GM12878 (cell line): ENCODE data around the gene MAPK8IP3. TPM values are rescaled to one million over a fixed set of nuclear protein-coding genes. Genes with fewer than 3 reads are reported as not detected.

Experiments
- CBX5 ChIP-seq: sonication (generic); IDR thresholded peaks from 2 replicates; pipeline ENCODE4 v1.6.1; 2016; ENCODE audit warnings: low read depth, moderate library complexity, mild to moderate bottlenecking, inconsistent platforms
- CREB1 ChIP-seq: IDR thresholded peaks from 2 replicates; pipeline ENCODE4 v1.6.1; 2012; ENCODE audit warnings: low read depth, mild to moderate bottlenecking, inconsistent platforms
- EP300 ChIP-seq, 2 experiments: fragments of 150-350 bp in 1 of 2; IDR thresholded peaks; 2 replicates each; pipeline ENCODE4 v1.6.1; 2011 to 2012; ENCODE audit warnings: low read depth in 2 of 2, low read length in 2 of 2, borderline replicate concordance in 1 of 2, improper control_type of control experiment in 1 of 2, inconsistent platforms in 1 of 2; ENCODE audit not compliant: control insufficient read depth in 1 of 2
- ETV6 ChIP-seq, 2 experiments: fragments of 450-650 bp in 1 of 2; IDR thresholded peaks in 1 of 2; conservative IDR thresholded peaks in 1 of 2; 2 replicates each; pipeline ENCODE4 v1.6.1; 2014; ENCODE audit warnings: antibody characterized with exemption in 1 of 2, borderline replicate concordance in 1 of 2, low read depth in 1 of 2, mild to moderate bottlenecking in 1 of 2, moderate library complexity in 1 of 2
- GABPA ChIP-seq: IDR thresholded peaks from 2 replicates; pipeline ENCODE4 v1.6.1; 2014; ENCODE audit warnings: antibody characterized with exemption, low read depth, mild to moderate bottlenecking, inconsistent platforms
- JUNB ChIP-seq: IDR thresholded peaks from 2 replicates; pipeline ENCODE4 v1.6.1; 2016; ENCODE audit warnings: antibody characterized with exemption, mild to moderate bottlenecking
- KAT2A ChIP-seq: conservative IDR thresholded peaks from 2 replicates; pipeline ENCODE4 v1.6.1; 2011; ENCODE audit warnings: low read depth, low read length; ENCODE audit not compliant: control insufficient read depth
- MEF2B ChIP-seq: fragments of 450-650 bp; IDR thresholded peaks from 2 replicates; pipeline ENCODE4 v1.6.1; 2018; ENCODE audit warnings: mild to moderate bottlenecking, moderate library complexity; ENCODE audit not compliant: partially characterized antibody, poor library complexity, severe bottlenecking
- NFIC ChIP-seq: IDR thresholded peaks from 2 replicates; pipeline ENCODE4 v1.6.1; 2012; ENCODE audit warnings: low read depth, mild to moderate bottlenecking, inconsistent platforms, low read length, moderate library complexity
- NR2C1 ChIP-seq: fragments of 450-650 bp; IDR thresholded peaks from 2 replicates; pipeline ENCODE4 v1.6.1; 2017; ENCODE audit warnings: antibody characterized with exemption, mild to moderate bottlenecking, moderate library complexity
- NR2C2 ChIP-seq: IDR thresholded peaks from 2 replicates; pipeline ENCODE4 v1.6.1; 2011; ENCODE audit warnings: borderline replicate concordance, low read depth; ENCODE audit not compliant: control insufficient read depth, insufficient read length
- NRF1 ChIP-seq: conservative IDR thresholded peaks from 2 replicates; pipeline ENCODE4 v1.6.1; 2011; ENCODE audit warnings: mild to moderate bottlenecking, low read depth, low read length, improper control_type of control experiment
- PBX3 ChIP-seq: IDR thresholded peaks from 2 replicates; pipeline ENCODE4 v1.6.1; 2011; ENCODE audit warnings: mild to moderate bottlenecking, low read depth, low read length, moderate library complexity; ENCODE audit not compliant: insufficient replicate concordance
- RBBP5 ChIP-seq: fragments of 200-600 bp; sonication (generic); conservative IDR thresholded peaks from 2 replicates; pipeline ENCODE4 v1.6.1; 2016
- RELA ChIP-seq: fragments of 450-650 bp; IDR thresholded peaks from 2 replicates; pipeline ENCODE4 v1.8.0; 2014; ENCODE audit warnings: borderline replicate concordance; ENCODE audit not compliant: partially characterized antibody
- RUNX3 ChIP-seq: IDR thresholded peaks from 2 replicates; pipeline ENCODE4 v1.6.1; 2012; ENCODE audit warnings: low read length, inconsistent platforms
- SMAD1 ChIP-seq: fragments of 450-650 bp; IDR thresholded peaks from 2 replicates; pipeline ENCODE4 v1.6.1; 2018; ENCODE audit warnings: mild to moderate bottlenecking, low read depth; ENCODE audit not compliant: partially characterized antibody
- SMAD5 ChIP-seq: IDR thresholded peaks from 2 replicates; pipeline ENCODE4 v1.6.1; 2016; ENCODE audit warnings: antibody characterized with exemption, low read depth
- SREBF2 ChIP-seq: IDR thresholded peaks from 2 replicates; pipeline ENCODE4 v1.6.1; 2012; ENCODE audit warnings: mild to moderate bottlenecking, low read length
- USF2 ChIP-seq: IDR thresholded peaks from 2 replicates; pipeline ENCODE4 v1.6.1; 2011; ENCODE audit warnings: low read depth, low read length, improper control_type of control experiment, borderline replicate concordance
- ZSCAN29 ChIP-seq: fragments of 450-650 bp; IDR thresholded peaks from 2 replicates; pipeline ENCODE4 v1.6.1; 2017; ENCODE audit warnings: mild to moderate bottlenecking, moderate library complexity
- polyA plus RNA-seq, 11 experiments: library from polyadenylated mRNA; depleted of rRNA in 4 of 11; unstranded in 6 of 11; stranded (reverse) in 5 of 11; fragments of >200 nt; fragmentation: Nextera tagmentation in 4 of 11; fragmentation: Illumina TruSeq in 1 of 11; extraction: Ambion mirVana in 4 of 11; extraction: Trizol in 1 of 11; gene quantifications; 1 replicate in 1 of 11; 2 replicates in 10 of 11; pipeline versions ENCODE4 v1.2.1 to v1.2.3, GENCODE V29; 2011 to 2016; ENCODE audit warnings: inconsistent platforms in 2 of 11, missing spikeins in 2 of 11, low read depth in 1 of 11
- total RNA-seq, 4 experiments: library from RNA; depleted of rRNA in 3 of 4; stranded (reverse); fragments of >200 nt in 3 of 4; fragmentation: Illumina TruSeq in 1 of 4; extraction: Trizol in 1 of 4; gene quantifications; 2 replicates each; pipeline versions ENCODE4 v1.2.1 to v1.2.3, GENCODE V29; 2013 to 2021
- TF ChIP-seq, protein P1 (sequence below): fragments of 450-650 bp; IDR thresholded peaks from 2 replicates; pipeline ENCODE4 v1.6.1; 2017; ENCODE audit warnings: mild to moderate bottlenecking, low read depth, inconsistent platforms; ENCODE audit not compliant: poor library complexity, severe bottlenecking
- TF ChIP-seq, protein P2 (sequence below): fragments of 450-650 bp; IDR thresholded peaks from 2 replicates; pipeline ENCODE4 v1.6.1; 2018; ENCODE audit warnings: borderline replicate concordance, mild to moderate bottlenecking; ENCODE audit not compliant: partially characterized antibody

The MAPK8IP3 gene
- total and polyA plus RNA-seq, 10 of the 15 experiments (the other 5 are each of a cell fraction or from before 2014, with no cell fraction given): 0.06 to 67.9 (median 18.2) TPM

DNA sequence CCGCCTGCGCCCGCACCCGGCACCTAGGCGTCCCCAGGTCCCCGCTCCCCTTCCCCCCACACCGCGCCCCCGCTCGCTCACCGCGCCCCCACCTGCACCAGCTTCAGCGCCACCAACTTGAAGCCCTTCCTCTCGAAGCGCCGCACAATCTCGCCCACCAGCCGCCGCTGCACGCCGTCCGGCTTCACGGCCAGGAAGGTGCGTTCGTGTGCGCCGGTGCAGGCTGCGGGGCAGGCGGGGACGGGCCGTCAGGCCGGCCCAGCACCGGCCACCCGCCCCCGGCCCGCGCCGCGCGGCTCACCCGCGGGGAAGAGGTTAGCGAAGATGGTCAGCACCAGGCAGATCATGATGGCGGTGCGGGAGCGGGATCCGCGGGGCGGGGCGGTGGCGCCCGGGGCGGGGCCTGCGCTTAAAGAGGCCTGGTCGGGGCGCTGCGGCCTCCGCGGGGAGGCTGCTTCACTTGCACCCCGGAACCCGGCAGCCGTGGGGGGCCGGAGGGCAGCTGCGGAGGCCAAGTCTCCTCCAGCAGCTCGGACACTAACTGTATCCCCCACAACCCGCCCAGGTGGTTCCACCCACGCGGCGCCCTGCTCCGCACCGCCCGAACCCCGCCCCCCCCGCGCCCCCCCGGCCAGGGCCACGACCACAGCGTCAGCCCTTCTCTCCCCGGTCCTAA lies 65.3 kb downstream of the MAPK8IP3 start, which contains the start of gene NME3 (continued):
- TF ChIP-seq, protein P1, sequence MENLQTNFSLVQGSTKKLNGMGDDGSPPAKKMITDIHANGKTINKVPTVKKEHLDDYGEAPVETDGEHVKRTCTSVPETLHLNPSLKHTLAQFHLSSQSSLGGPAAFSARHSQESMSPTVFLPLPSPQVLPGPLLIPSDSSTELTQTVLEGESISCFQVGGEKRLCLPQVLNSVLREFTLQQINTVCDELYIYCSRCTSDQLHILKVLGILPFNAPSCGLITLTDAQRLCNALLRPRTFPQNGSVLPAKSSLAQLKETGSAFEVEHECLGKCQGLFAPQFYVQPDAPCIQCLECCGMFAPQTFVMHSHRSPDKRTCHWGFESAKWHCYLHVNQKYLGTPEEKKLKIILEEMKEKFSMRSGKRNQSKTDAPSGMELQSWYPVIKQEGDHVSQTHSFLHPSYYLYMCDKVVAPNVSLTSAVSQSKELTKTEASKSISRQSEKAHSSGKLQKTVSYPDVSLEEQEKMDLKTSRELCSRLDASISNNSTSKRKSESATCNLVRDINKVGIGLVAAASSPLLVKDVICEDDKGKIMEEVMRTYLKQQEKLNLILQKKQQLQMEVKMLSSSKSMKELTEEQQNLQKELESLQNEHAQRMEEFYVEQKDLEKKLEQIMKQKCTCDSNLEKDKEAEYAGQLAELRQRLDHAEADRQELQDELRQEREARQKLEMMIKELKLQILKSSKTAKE: no peak
- TF ChIP-seq MEF2B (no peak), SMAD1 (no peak), EP300 (IDR thresholded peaks at IDR 0.05; ENCODE audit: borderline replicate concordance in 1 of 2, control insufficient read depth in 1 of 2, low read depth in 2 of 2, low read length in 2 of 2) (no peak), NR2C2 (no peak), NRF1 (no peak), RBBP5 (no peak), ZSCAN29 (no peak), KAT2A (no peak), CREB1 (peak; percentile 60), NR2C1 (no peak), PBX3 (no peak), RELA (no peak), JUNB (no peak), RUNX3 (peak; percentile 54), GABPA (no peak), CBX5 (no peak), USF2 (no peak), NFIC (no peak), SMAD5 (no peak), ETV6 (conservative IDR thresholded peaks at IDR 0.05 in 1 of 2, IDR thresholded peaks at IDR 0.05 in 1 of 2; ENCODE audit: borderline replicate concordance in 1 of 2, low read depth in 1 of 2) (no peak), SREBF2 (no peak)
- TF ChIP-seq, protein P2, sequence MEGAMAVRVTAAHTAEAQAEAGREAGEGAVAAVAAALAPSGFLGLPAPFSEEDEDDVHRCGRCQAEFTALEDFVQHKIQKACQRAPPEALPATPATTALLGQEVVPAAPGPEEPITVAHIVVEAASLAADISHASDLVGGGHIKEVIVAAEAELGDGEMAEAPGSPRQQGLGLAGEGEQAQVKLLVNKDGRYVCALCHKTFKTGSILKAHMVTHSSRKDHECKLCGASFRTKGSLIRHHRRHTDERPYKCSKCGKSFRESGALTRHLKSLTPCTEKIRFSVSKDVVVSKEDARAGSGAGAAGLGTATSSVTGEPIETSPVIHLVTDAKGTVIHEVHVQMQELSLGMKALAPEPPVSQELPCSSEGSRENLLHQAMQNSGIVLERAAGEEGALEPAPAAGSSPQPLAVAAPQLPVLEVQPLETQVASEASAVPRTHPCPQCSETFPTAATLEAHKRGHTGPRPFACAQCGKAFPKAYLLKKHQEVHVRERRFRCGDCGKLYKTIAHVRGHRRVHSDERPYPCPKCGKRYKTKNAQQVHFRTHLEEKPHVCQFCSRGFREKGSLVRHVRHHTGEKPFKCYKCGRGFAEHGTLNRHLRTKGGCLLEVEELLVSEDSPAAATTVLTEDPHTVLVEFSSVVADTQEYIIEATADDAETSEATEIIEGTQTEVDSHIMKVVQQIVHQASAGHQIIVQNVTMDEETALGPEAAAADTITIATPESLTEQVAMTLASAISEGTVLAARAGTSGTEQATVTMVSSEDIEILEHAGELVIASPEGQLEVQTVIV: no peak
